ENCODE measurements around the gene NEK2.

GRCh38 chr1:211633524-211633846 lies 41.9 kb downstream of the NEK2 start:
- no peak for TF ChIP-seq EZH2 (IDR thresholded peaks at IDR 0.05; ENCODE audit: borderline replicate concordance, low read length)
- TF ChIP-seq, protein P1, sequence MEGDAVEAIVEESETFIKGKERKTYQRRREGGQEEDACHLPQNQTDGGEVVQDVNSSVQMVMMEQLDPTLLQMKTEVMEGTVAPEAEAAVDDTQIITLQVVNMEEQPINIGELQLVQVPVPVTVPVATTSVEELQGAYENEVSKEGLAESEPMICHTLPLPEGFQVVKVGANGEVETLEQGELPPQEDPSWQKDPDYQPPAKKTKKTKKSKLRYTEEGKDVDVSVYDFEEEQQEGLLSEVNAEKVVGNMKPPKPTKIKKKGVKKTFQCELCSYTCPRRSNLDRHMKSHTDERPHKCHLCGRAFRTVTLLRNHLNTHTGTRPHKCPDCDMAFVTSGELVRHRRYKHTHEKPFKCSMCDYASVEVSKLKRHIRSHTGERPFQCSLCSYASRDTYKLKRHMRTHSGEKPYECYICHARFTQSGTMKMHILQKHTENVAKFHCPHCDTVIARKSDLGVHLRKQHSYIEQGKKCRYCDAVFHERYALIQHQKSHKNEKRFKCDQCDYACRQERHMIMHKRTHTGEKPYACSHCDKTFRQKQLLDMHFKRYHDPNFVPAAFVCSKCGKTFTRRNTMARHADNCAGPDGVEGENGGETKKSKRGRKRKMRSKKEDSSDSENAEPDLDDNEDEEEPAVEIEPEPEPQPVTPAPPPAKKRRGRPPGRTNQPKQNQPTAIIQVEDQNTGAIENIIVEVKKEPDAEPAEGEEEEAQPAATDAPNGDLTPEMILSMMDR (conservative IDR thresholded peaks at IDR 0.05 in 1 of 2, IDR thresholded peaks at IDR 0.05 in 1 of 2; ENCODE audit: extremely low read depth in 1 of 2, insufficient read depth in 1 of 2, low read depth in 1 of 2, low read length in 2 of 2): no peak
